Measurements from ENCODE around the gene CROT. TPM values are rescaled to one million over a fixed set of nuclear protein-coding genes. Genes with fewer than 3 reads are reported as not detected.

Gene CROT
- total RNA-seq, 4 donors from 2014 or later, result 7.0 to 18.1 (median 11.7) TPM

- no peak for TF ChIP-seq CTCF (IDR thresholded peaks at IDR 0.05; ENCODE audit: low read depth)
Measured at GRCh38 chr7:87414794-87415188, 69.3 kb downstream of the CROT start.

DNA sequence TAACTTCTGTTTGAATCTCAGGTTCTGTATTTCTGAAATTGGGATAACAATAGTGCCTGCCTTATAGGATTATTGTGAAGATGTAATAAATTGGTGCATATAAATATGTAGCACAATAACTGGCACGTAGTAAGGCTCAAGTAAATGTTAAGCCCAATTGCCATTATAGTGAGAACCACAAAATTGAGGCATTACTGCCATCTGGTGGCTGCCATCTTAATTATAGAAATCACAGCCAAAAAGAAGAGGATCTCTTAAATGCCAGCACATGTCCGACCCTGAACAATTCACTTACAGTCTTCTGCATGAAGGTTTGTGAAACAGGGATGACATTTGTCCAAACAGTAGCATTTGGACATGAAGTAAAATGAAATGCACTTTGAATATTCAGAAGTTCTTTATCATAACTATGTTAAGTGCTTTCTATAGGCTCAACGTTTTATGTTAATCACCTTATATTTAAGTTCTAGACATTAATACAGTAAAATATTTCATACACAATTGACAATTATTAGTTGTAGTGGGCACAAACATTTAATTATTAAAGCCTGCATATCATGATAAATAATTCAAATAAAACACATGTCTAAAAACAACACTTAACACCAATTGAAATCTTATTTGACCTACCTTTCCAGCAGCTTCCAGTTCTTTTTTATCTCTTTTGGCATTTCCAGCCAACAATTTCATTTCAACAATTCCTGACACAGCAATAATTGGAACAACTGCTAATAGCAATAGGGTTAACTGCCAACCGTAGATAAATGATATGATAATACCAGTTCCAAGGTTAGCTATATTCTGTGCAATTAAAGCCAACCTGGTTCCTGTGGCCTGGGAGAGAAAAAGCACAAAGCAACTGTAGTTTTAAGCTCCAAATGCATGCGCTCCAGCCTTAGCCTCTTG is 71.5 kb downstream of the CROT start:
- TF ChIP-seq CTCF (IDR thresholded peaks at IDR 0.05; ENCODE audit: low read depth), result no peak

DNA sequence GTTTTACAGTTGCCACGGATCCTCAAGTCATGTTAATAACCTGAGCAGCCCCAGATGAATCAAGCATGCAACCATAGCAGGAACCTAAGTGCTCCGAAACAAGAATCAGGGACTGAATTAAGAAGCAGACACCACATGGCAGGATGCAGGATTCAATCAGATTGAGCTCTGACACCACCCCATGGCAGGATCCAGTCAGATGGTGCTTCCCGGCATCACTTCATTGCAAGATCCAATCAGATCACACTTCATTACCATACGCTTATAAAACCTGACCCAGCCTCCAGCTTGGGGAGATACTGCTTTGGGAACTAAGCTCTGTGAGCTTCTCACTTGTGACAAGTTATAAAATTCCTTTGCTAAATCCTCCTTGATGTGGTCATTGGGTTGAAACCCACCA is 74.7 kb downstream of the CROT start:
- no peak for TF ChIP-seq CTCF (IDR thresholded peaks at IDR 0.05; ENCODE audit: low read depth)

DNA sequence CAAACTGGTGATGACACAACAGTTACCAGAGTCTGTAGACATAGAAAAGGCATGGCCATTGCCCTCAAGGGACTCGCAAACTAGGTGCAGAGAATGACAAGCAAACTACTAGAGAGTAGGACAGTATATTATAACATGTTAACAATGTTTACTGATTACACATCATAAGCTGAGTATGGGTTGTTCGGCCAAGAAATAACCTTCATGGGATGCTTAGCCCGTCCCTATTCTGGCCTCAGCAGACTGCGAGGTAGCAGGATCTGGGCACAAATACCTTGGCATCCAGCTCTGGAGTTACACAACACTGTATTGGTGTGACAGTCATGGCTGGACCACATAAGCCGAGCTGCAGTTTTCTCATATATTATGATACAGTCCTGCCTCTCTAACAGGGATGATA is 78.6 kb downstream of the CROT start:
- TF ChIP-seq CTCF (IDR thresholded peaks at IDR 0.05; ENCODE audit: low read depth), result no peak

DNA sequence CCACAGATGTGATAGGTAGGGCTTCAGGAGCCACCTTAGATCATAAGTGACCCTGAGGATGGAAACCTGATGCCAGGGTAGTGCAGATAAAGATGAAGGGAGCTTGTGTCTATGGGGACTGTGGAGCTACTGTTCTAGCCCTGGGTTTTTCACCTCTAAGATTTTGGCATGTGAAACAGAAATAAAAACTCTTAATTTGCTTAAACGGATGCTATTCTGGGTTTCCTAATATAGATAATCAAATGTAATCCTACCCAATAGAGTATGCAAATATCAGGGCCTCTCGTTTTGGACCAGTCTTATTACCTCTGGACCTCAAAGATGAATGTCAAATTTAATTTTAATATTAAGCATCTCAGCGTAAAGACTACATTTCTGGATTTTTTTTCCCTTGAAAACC is 80.7 kb downstream of the CROT start:
- no peak for TF ChIP-seq CTCF (IDR thresholded peaks at IDR 0.05; ENCODE audit: low read depth)

GRCh38 chr7:87427288-87427687 is 81.8 kb downstream of the CROT start:
- TF ChIP-seq CTCF (IDR thresholded peaks at IDR 0.05; ENCODE audit: low read depth), result no peak

GRCh38 chr7:87432536-87432935 is 87.1 kb downstream of the CROT start:
- TF ChIP-seq CTCF (IDR thresholded peaks at IDR 0.05; ENCODE audit: low read depth), result no peak
